GM19467 (cell line): ENCODE results near the gene ZNF287.

Experiments used
- ATAC-seq: cut with Tn5 transposase; IDR thresholded peaks from one replicate; pipeline ENCODE4 v1.9.1; 2021; ENCODE audit warnings: mild to moderate bottlenecking, moderate library complexity; ENCODE audit not compliant: unreplicated experiment

Gene ZNF287

DNA sequence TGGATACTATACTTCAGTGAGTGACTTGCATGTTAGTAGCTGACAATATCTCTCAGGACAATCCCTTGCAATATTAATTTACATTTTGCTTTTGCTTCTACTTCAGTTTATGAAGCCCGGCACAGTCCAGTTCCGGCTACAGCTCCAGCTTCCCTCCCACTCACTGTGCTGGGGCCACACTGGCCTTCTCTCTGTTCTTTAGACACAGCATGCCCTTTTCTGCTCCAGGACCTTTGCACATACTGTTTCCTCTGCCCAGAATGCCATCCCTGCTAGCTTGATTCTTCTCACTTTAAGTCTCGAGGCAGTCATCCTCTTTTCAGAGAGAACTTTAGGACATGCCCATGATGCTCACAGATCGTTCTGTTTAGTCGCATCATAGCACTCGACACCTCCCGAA is 51.5 kb downstream of the ZNF287 start:
- ATAC-seq: no peak

DNA sequence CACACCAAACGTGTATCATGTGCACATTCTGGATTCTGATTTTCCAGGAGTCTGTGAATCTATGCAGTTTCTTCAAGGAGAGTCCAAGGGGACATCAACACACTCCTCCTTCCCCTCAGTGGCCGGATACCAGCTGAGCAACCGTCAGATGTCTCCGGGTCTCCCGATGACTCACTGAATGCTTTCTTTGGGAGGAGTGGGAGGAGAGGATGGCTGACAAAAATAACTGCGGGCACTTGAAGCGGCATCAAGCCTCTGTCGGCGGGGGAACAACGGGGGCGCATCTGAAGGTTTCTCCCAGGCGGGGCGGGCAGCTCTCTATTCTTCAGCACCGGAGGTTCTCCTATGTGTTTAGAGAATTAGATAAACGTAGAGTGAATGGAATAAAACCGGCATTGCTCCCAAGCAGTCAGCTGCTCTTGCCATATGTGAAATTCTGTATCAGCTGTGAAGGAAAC is 52.4 kb downstream of the ZNF287 start:
- ATAC-seq: no peak

DNA sequence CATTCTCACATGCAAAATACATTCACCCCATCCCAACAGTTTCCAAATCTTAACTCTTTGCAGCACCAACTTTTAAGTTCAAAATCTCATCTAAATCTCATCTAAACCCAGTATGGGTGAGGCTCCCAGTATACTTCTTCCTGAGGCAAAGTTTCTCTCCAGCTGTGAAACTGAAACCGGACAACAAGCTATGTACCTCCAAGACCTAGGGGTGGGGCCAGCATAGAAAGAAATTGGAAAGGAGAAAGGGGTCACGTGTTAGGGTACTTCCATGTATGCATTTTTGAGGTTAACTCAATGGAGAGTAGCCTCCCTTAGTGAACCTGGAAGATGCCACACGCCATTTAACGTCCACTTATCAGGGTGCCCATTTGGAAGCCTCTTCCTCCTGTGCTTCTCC is 53.1 kb downstream of the ZNF287 start:
- no peak for ATAC-seq

DNA sequence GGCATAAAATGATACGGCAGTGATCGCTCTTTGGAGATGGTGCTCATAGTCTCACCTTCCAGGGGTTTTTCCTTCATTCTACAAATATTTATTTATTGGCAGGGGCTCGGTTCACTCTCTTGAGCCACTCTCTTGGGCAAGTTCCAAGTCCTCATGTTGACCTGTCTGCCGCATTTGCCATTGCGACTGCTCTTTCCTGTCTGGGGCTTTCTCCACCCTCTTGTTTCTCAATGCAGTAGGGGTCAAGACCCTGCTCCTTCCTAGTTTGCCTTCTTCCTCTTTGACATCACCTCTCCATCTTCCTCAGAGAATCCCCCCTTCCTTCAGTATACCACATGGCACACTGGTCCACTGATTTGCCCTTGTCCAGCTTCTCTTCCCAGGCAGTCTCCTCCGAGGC is 55.1 kb downstream of the ZNF287 start:
- no peak for ATAC-seq

DNA sequence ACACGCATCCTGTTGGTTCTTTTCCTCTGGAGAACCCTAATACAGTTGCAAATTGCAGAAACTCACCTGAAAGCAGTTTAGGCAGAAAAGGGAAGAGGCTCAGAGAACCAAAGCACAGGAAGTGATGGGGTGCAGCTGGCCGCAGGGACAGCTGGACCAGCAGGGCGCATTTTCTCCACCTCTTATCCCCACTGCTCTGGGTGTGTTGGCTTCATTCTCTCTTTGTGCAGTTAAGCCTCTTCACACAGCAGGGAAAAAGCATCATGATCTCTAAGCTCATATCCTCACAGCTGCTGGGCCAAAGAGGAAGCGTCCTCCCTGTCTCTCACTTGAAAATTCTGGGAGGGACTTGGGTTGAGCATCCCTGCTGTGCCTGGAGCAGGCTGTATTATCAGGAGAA is 57.0 kb downstream of the ZNF287 start:
- no peak for ATAC-seq

DNA sequence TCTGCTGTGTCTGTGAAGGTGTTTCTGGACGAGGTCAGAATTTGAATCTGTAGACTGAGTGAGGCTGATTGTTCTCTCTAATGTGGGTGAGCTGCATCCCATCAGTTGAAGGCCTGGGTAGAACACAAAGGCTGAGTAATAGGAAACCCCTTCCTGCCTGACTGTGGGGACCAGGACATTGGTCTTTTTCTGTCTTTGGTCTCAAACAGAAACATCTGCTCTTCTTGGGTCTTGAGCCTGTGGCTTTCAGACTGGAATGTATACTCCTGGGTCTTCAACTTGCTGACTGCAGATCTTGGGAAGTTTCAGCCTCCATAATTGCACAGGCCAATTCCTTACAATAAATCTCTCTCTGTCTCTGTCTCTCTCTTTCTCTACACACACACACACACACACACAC is 57.4 kb downstream of the ZNF287 start:
- no peak for ATAC-seq

DNA sequence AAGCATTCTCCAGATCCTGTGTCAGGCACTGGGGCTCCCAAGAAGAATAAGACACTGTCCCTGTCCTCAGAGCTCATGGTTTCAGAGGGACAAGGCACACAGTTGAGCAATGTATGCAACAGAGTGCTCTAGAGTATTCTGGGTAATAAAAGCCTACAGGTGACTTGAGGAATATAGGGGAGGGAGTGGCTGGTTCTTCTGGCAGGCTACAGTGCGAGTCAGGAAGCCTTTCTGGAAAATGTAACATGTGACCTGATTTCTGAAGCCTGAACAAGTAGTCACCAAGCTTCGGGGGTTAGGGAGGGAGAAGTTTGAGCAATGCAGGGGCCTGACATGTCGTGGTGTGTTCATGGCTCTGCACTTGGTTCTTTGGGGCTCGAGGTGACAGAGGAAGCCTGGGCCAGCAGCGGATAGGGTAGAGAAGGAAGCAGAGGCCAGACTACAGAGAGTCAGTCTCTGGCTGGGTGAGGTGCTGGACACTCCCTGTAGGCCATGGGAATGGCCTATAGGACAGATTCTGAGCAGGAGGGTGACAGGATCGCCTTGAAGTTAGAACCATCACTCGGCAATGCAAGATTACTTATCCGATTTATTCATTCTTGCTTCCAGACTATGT is 61.0 kb downstream of the ZNF287 start:
- no peak for ATAC-seq

DNA sequence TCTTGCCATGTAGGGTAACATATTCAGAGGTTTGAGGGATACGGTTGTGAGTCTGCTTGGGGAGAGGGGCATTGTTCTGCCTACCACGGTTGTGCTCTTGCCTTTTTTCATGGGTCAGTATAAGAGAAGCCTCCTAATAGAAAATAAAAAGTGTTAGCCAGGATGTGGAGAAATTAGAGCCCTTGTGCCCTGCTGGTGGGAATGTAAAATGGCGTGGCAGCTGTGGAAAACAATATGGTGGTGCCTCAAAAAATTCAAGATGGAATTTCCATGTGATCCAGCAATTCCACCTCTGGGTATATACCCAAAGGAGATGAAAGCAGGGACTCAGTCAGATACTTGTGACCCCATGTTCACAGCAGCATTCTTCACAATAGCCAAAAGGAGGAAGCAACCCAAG is 62.8 kb downstream of the ZNF287 start:
- ATAC-seq: no peak

DNA sequence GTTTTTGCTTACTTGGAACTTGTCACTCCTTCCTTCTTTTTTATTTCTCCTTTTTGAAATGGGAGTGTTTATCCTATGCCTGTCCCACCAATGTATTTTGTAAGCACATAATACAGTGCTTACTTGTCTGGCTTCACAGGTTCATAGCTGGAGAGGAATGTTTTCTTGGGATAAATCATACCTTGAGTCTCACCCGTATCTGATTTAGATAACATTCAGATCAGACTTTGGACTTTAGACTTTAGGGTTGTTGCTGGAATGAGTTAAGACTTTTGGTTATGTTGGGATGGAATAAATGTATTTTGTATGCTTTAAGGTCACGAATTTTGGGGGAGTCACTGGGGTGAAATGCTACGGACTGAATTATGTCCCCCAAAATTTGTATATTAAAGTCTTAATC is 64.0 kb downstream of the ZNF287 start:
- no peak for ATAC-seq
